Measurements from ENCODE around the gene KDM4B. TPM values are rescaled to one million over a fixed set of nuclear protein-coding genes. Genes with fewer than 3 reads are reported as not detected.

KDM4B gene
- total and polyA plus RNA-seq, 2 donors (not counting 1 experiment from before 2014, with no cell fraction given): 75.5 to 205 TPM

GRCh38 chr19:5133986-5134595 lies 165.2 kb downstream of the KDM4B start:
- 97% methylated on average over 30 of the region's 30 CpGs for WGBS (ENCODE audit: insufficient coverage)
- Mint-ChIP-seq H3K27me3 (no peaks in the 10 kb centered on the region), H3K4me1 (peaks cover 85% of the 10 kb centered on the region), H3K9me3 (ENCODE audit: insufficient read depth) (no peaks in the 10 kb centered on the region), H3K27ac (peak overlapping the region; percentile 96), H3K4me3 (peak overlapping the region; percentile 95)
- Histone ChIP-seq H3K9me3 (ENCODE audit: control extremely low read depth in 1 of 3, control insufficient read depth in 2 of 3, insufficient read depth in 1 of 3, low read length in 2 of 3) (no peaks in the 10 kb centered on the region), H3K4me2 (replicated peaks; ENCODE audit: low read depth, low read length, poor library complexity, severe bottlenecking) (peak overlapping the region; percentile 99), H3K36me3 (replicated peaks in 1 of 2; ENCODE audit: control extremely low read depth in 1 of 2, control insufficient read depth in 1 of 2, extremely low read depth in 1 of 2, insufficient read depth in 2 of 2, low read length in 1 of 2) (peaks cover 0 to 69% of the 10 kb centered on the region in 2 experiments), H3K4me1 (ENCODE audit: control insufficient read depth in 2 of 2, insufficient read depth in 2 of 2, low read length in 2 of 2) (peaks cover 64 to 98% of the 10 kb centered on the region in 2 donors), H3K9ac (ENCODE audit: low read length) (no peak overlapping the region), H2AFZ (ENCODE audit: insufficient read depth, low read depth, low read length, poor library complexity, severe bottlenecking) (no peak overlapping the region), H3K27ac (ENCODE audit: low read length in 2 of 2) (peak overlapping the region; percentile 100), H3K4me3 (ENCODE audit: control extremely low read depth in 1 of 5, extremely low read depth in 1 of 5, insufficient read depth in 1 of 5, low read depth in 2 of 5, low read length in 4 of 5) (no peak overlapping the region), H4K20me1 (ENCODE audit: control insufficient read depth, insufficient read depth, low read length, poor library complexity, severe bottlenecking) (peaks cover 73% of the 10 kb centered on the region), H3K79me2 (ENCODE audit: control insufficient read depth, insufficient read depth, low read length) (peaks cover 78% of the 10 kb centered on the region), H3K27me3 (replicated peaks in 1 of 4; ENCODE audit: control extremely low read depth in 1 of 4, control insufficient read depth in 3 of 4, insufficient read depth in 4 of 4, low read length in 3 of 4) (no peaks in the 10 kb centered on the region)
- DNase-seq (no peak), ATAC-seq (ENCODE audit: low read depth) (no peak)
- ChIA-PET CTCF (interaction anchor here (1.0 kb wide), 1 partner anchor 85 kb away, joined by 3 read pairs; no protein-coding TSS in a partner anchor), POLR2A (no interaction called here)
- TF ChIP-seq EZH2 (IDR thresholded peaks at IDR 0.05; ENCODE audit: borderline replicate concordance, insufficient read depth, low read depth, low read length, poor library complexity, severe bottlenecking): no peak
- TF ChIP-seq, protein P1, sequence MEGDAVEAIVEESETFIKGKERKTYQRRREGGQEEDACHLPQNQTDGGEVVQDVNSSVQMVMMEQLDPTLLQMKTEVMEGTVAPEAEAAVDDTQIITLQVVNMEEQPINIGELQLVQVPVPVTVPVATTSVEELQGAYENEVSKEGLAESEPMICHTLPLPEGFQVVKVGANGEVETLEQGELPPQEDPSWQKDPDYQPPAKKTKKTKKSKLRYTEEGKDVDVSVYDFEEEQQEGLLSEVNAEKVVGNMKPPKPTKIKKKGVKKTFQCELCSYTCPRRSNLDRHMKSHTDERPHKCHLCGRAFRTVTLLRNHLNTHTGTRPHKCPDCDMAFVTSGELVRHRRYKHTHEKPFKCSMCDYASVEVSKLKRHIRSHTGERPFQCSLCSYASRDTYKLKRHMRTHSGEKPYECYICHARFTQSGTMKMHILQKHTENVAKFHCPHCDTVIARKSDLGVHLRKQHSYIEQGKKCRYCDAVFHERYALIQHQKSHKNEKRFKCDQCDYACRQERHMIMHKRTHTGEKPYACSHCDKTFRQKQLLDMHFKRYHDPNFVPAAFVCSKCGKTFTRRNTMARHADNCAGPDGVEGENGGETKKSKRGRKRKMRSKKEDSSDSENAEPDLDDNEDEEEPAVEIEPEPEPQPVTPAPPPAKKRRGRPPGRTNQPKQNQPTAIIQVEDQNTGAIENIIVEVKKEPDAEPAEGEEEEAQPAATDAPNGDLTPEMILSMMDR (IDR thresholded peaks at IDR 0.05): no peak
- intact Hi-C loops (cut with micrococcal nuclease): loop anchor here (5.0 to 10.0 kb wide), 2 partner anchors 82 to 491 kb away; partner anchors contain the start of genes SAFB and SAFB2

GRCh38 chr19:5134691-5135090 lies 165.8 kb downstream of the KDM4B start:
- ChIA-PET POLR2A (no interaction called here), CTCF (interaction anchor here (1.0 kb wide), 1 partner anchor 86 kb away, joined by 3 read pairs; no protein-coding TSS in a partner anchor)
- Histone ChIP-seq H3K79me2 (ENCODE audit: control insufficient read depth, insufficient read depth, low read length) (peaks cover 79% of the 10 kb centered on the region), H3K9ac (ENCODE audit: low read length) (no peak overlapping the region), H3K36me3 (replicated peaks in 1 of 2; ENCODE audit: control extremely low read depth in 1 of 2, control insufficient read depth in 1 of 2, extremely low read depth in 1 of 2, insufficient read depth in 2 of 2, low read length in 1 of 2) (peaks cover 0 to 75% of the 10 kb centered on the region in 2 experiments), H3K4me1 (ENCODE audit: control insufficient read depth in 2 of 2, insufficient read depth in 2 of 2, low read length in 2 of 2) (peaks cover 64 to 98% of the 10 kb centered on the region in 2 donors), H3K9me3 (ENCODE audit: control extremely low read depth in 1 of 3, control insufficient read depth in 2 of 3, insufficient read depth in 1 of 3, low read length in 2 of 3) (no peaks in the 10 kb centered on the region), H3K27ac (ENCODE audit: low read length in 2 of 2) (peak overlapping the region; percentile 2 to 64), H4K20me1 (ENCODE audit: control insufficient read depth, insufficient read depth, low read length, poor library complexity, severe bottlenecking) (peaks cover 79% of the 10 kb centered on the region), H2AFZ (ENCODE audit: insufficient read depth, low read depth, low read length, poor library complexity, severe bottlenecking) (no peak overlapping the region), H3K4me2 (replicated peaks; ENCODE audit: low read depth, low read length, poor library complexity, severe bottlenecking) (no peak overlapping the region), H3K4me3 (ENCODE audit: control extremely low read depth in 1 of 5, extremely low read depth in 1 of 5, insufficient read depth in 1 of 5, low read depth in 2 of 5, low read length in 4 of 5) (no peak overlapping the region), H3K27me3 (replicated peaks in 1 of 4; ENCODE audit: control extremely low read depth in 1 of 4, control insufficient read depth in 3 of 4, insufficient read depth in 4 of 4, low read length in 3 of 4) (no peaks in the 10 kb centered on the region)
- peaks cover 85% of the 10 kb centered on the region for H3K4me1 Mint-ChIP-seq
- no peaks in the 10 kb centered on the region for H3K9me3 Mint-ChIP-seq (ENCODE audit: insufficient read depth)
- TF ChIP-seq, protein P1 (IDR thresholded peaks at IDR 0.05): no peak
- TF ChIP-seq EZH2 (IDR thresholded peaks at IDR 0.05; ENCODE audit: borderline replicate concordance, insufficient read depth, low read depth, low read length, poor library complexity, severe bottlenecking): no peak
- H3K27ac Mint-ChIP-seq: peak overlapping the region; percentile 81
- WGBS (ENCODE audit: insufficient coverage): over 99% methylated on average over 8 of the region's 10 CpGs
- intact Hi-C loops (cut with micrococcal nuclease): loop anchor here (5.0 to 10.0 kb wide), 2 partner anchors 82 to 490 kb away; partner anchors contain the start of genes SAFB and SAFB2
- peak; percentile 27 for DNase-seq
- H3K4me3 Mint-ChIP-seq: peak overlapping the region; percentile 95
- no peaks in the 10 kb centered on the region for H3K27me3 Mint-ChIP-seq
- ATAC-seq (ENCODE audit: low read depth): no peak

All from B cell (primary cell).